Measurements from ENCODE around the gene WBP1. TPM values are rescaled to one million over a fixed set of nuclear protein-coding genes. Genes with fewer than 3 reads are reported as not detected.
A peak's percentile ranks its signal among the peaks of the same experiment; 100 is the strongest.

Gene WBP1
- total and polyA plus RNA-seq, 2 donors from 2014 or later = 83.9 to 150 TPM

- Histone ChIP-seq H3K4me1 (ENCODE audit: control insufficient read depth in 2 of 3, insufficient read depth in 2 of 3, low read depth in 1 of 3, low read length in 3 of 3) (no peaks in the 10 kb centered on the region), H3K27me3 (ENCODE audit: control insufficient read depth, insufficient read depth, low read length) (no peaks in the 10 kb centered on the region), H3K9ac (ENCODE audit: low read length in 3 of 3) (no peak overlapping the region), H3K9me3 (ENCODE audit: control insufficient read depth in 2 of 3, insufficient read depth in 1 of 3, low read length in 3 of 3) (no peaks in the 10 kb centered on the region), H3K4me3 (ENCODE audit: low read length in 3 of 3) (no peak overlapping the region), H3K27ac (ENCODE audit: low read depth in 2 of 2, low read length in 2 of 2) (no peak overlapping the region), H3K36me3 (ENCODE audit: control insufficient read depth in 2 of 3, insufficient read depth in 3 of 3, low read length in 3 of 3) (peaks cover 0 to 30% (median 24%) of the 10 kb centered on the region in 3 donors)
- TF ChIP-seq CTCF (IDR thresholded peaks at IDR 0.05; ENCODE audit: borderline replicate concordance, extremely low read depth, insufficient read depth) = no peak
- DNase-seq = peak in 1 of 5 donors; percentile 12
- intact Hi-C loops (cut with DNase I) = no loop called here
- FAIRE-seq = no peak
These were observed 33.7 kb downstream of the WBP1 start for GRCh38 chr2:74491648-74492544.

- peaks cover 0 to 30% (median 24%) of the 10 kb centered on the region in 3 donors for H3K36me3 ChIP-seq (ENCODE audit: control insufficient read depth in 2 of 3, insufficient read depth in 3 of 3, low read length in 3 of 3)
- intact Hi-C loops (cut with DNase I) = no loop called here
These were observed 35.3 kb downstream of the WBP1 start for GRCh38 chr2:74493546-74493945.

DNA sequence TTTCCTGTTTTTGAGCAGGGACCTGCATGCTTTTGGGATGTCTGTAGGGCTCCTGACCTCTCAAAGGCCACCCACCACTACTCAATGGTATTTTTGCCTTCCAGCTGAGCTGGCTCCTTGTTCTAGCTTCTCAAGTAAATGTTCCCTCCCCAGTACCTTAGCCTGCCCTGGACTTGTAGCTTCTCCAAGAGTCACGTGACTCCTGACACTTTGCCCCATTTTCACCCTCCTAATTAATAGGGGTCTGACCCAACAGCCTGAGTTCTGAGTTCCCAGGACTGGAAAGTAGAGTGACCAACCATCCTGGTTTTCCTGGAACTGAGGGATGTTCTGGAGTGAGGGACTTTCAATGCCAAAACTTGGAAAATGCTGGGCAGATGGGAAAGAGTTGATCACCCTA lies 37.2 kb downstream of the WBP1 start:
- Histone ChIP-seq H3K9me3 (ENCODE audit: control insufficient read depth in 2 of 3, insufficient read depth in 1 of 3, low read length in 3 of 3) (no peaks in the 10 kb centered on the region), H3K27me3 (ENCODE audit: control insufficient read depth, insufficient read depth, low read length) (peaks cover 6% of the 10 kb centered on the region), H3K9ac (ENCODE audit: low read length in 3 of 3) (no peak overlapping the region), H3K4me1 (ENCODE audit: control insufficient read depth in 2 of 3, insufficient read depth in 2 of 3, low read depth in 1 of 3, low read length in 3 of 3) (peaks cover 0 to 16% (median 10%) of the 10 kb centered on the region in 3 donors), H3K27ac (ENCODE audit: low read depth in 2 of 2, low read length in 2 of 2) (no peak overlapping the region), H3K4me3 (ENCODE audit: low read length in 3 of 3) (no peak overlapping the region), H3K36me3 (ENCODE audit: control insufficient read depth in 2 of 3, insufficient read depth in 3 of 3, low read length in 3 of 3) (peaks cover 0 to 26% (median 24%) of the 10 kb centered on the region in 3 donors)
- DNase-seq (no peak), FAIRE-seq (no peak)
- TF ChIP-seq CTCF (IDR thresholded peaks at IDR 0.05; ENCODE audit: borderline replicate concordance, extremely low read depth, insufficient read depth) = no peak
- intact Hi-C loops (cut with DNase I) = no loop called here

More at GRCh38 chr2:74493546-74493945, 35.3 kb downstream of the WBP1 start:
- Histone ChIP-seq H3K27ac (ENCODE audit: low read depth in 2 of 2, low read length in 2 of 2) (no peak overlapping the region), H3K4me1 (ENCODE audit: control insufficient read depth in 2 of 3, insufficient read depth in 2 of 3, low read depth in 1 of 3, low read length in 3 of 3) (peaks cover 0 to 8% (median 6%) of the 10 kb centered on the region in 3 donors), H3K9ac (ENCODE audit: low read length in 3 of 3) (no peak overlapping the region), H3K27me3 (ENCODE audit: control insufficient read depth, insufficient read depth, low read length) (peaks cover 5% of the 10 kb centered on the region), H3K4me3 (ENCODE audit: low read length in 3 of 3) (no peak overlapping the region), H3K9me3 (ENCODE audit: control insufficient read depth in 2 of 3, insufficient read depth in 1 of 3, low read length in 3 of 3) (no peaks in the 10 kb centered on the region)
- no peak for DNase-seq
- TF ChIP-seq CTCF (IDR thresholded peaks at IDR 0.05; ENCODE audit: borderline replicate concordance, extremely low read depth, insufficient read depth) = no peak
- FAIRE-seq = no peak

Data from kidney (tissue), 14 donors.